ENCODE data around the gene RGS16. TPM values are rescaled to one million over a fixed set of nuclear protein-coding genes. Genes with fewer than 3 reads are reported as not detected.

Gene RGS16
- polyA plus RNA-seq, 1 of the 3 experiments (the other 2 are of a cell fraction) = 0.79 TPM

GRCh38 chr1:182650678-182651338, 46.6 kb upstream of the RGS16 start:
- H3K27ac ChIP-seq (ENCODE audit: low read depth in 2 of 2, low read length in 1 of 2) = no peak overlapping the region
- no peaks in the 10 kb centered on the region; the same call in none of the 2 replicates for H3K27me3 ChIP-seq (ENCODE audit: insufficient read depth)
- 54% methylated on average over 6 of the region's 6 CpGs for WGBS (ENCODE audit: low lambda C conversion rate)
- H2AFZ ChIP-seq (ENCODE audit: low read depth) = no peak overlapping the region
- H3K9ac ChIP-seq = no peak overlapping the region
- peaks cover 0 to 4% of the 10 kb centered on the region in 2 experiments; a peak in 1 of 4 replicates for H3K4me1 ChIP-seq (ENCODE audit: control insufficient read depth in 1 of 2, insufficient read depth in 2 of 2, low read depth in 1 of 2, low read length in 1 of 2)
- H4K20me1 ChIP-seq (ENCODE audit: insufficient read depth) = no peaks in the 10 kb centered on the region
- no peaks in the 10 kb centered on the region for H3F3A ChIP-seq (replicated peaks; ENCODE audit: insufficient read depth)
- no peak for DNase-seq
- H3K4me3 ChIP-seq (ENCODE audit: low read depth in 2 of 2, low read length in 1 of 2) = no peak overlapping the region
- no peaks in the 10 kb centered on the region for H3K9me3 ChIP-seq
- no peak overlapping the region for H3K4me2 ChIP-seq
- H3K9me2 ChIP-seq = no peaks in the 10 kb centered on the region
- POLR2A ChIA-PET = no interaction called here
- CTCF ChIA-PET = interaction anchor here (0.6 kb wide), 1 partner anchor 225 kb away, joined by 3 read pairs; no protein-coding TSS in a partner anchor
- no peaks in the 10 kb centered on the region for H3K36me3 ChIP-seq (replicated peaks in 1 of 2; ENCODE audit: control insufficient read depth in 1 of 2, insufficient read depth in 2 of 2, low read length in 1 of 2)
- TF ChIP-seq ZBTB33 (IDR thresholded peaks at IDR 0.05; ENCODE audit: borderline replicate concordance, low read depth) (no peak), REST (IDR thresholded peaks at IDR 0.05; ENCODE audit: low read depth, low read length) (no peak), MEF2A (IDR thresholded peaks at IDR 0.05; ENCODE audit: borderline replicate concordance, low read depth) (no peak), PBX3 (IDR thresholded peaks at IDR 0.05) (no peak), EP300 (IDR thresholded peaks at IDR 0.05; ENCODE audit: borderline replicate concordance in 1 of 2, low read depth in 1 of 2, low read length in 1 of 2) (no peak), FOXM1 (IDR thresholded peaks at IDR 0.05; ENCODE audit: low read depth) (no peak), IRF3 (IDR thresholded peaks at IDR 0.05; ENCODE audit: low read depth, low read length) (no peak)
- no peaks in the 10 kb centered on the region for H3K79me2 ChIP-seq (ENCODE audit: insufficient read depth)
